Calu3 (cell line): ENCODE measurements around the gene MINDY3. TPM values are rescaled to one million over a fixed set of nuclear protein-coding genes. Genes with fewer than 3 reads are reported as not detected.

Experiments
- BruUV-seq: library from RNA; stranded (reverse); fragments of 400-500 nt; replicated peaks from 2 replicates; lab custom pipeline; 2021; lab: Mats Ljungman, UMichigan
- CTCF ChIA-PET: fragments of 300-600 bp; sonication (Branson Sonifier 250); formaldehyde crosslinking; loops from one replicate; lab custom pipeline; 2022; ENCODE audit warnings: antibody characterized with exemption; lab: Charles Lee
- DNase-seq: peaks from one replicate; pipeline ENCODE4 v3.0.0; 2022
- H3K27ac Mint-ChIP-seq: one replicate; pipeline ENCODE4 v1.8.0; 2022; ENCODE audit warnings: mixed read lengths; ENCODE audit not compliant: unreplicated experiment
- H3K27me3 Mint-ChIP-seq: one replicate; pipeline ENCODE4 v1.8.0; 2022; ENCODE audit warnings: mixed read lengths; ENCODE audit not compliant: unreplicated experiment
- H3K36me3 Mint-ChIP-seq: one replicate; pipeline ENCODE4 v1.8.0; 2022; ENCODE audit warnings: mild to moderate bottlenecking, moderate library complexity, mixed read lengths; ENCODE audit not compliant: insufficient read depth, unreplicated experiment
- H3K4me1 Mint-ChIP-seq: one replicate; pipeline ENCODE4 v1.8.0; 2022; ENCODE audit warnings: mild to moderate bottlenecking, low read depth, mixed read lengths; ENCODE audit not compliant: unreplicated experiment
- H3K4me3 Mint-ChIP-seq: one replicate; pipeline ENCODE4 v1.8.0; 2022; ENCODE audit warnings: mild to moderate bottlenecking, low read depth, moderate library complexity, mixed read lengths; ENCODE audit not compliant: unreplicated experiment
- H3K9me3 Mint-ChIP-seq: one replicate; pipeline ENCODE4 v1.8.0; 2022; ENCODE audit warnings: low read depth, mixed read lengths; ENCODE audit not compliant: unreplicated experiment
- intact Hi-C: fragments of 100-400 bp; cut with micrococcal nuclease; formaldehyde crosslinking; loops from one replicate; pipeline ENCODE4 v1.10.0; 2022; ENCODE audit not compliant: unreplicated experiment
- total RNA-seq: library from RNA; stranded (reverse); gene quantifications from 2 replicates; pipeline ENCODE4 v1.2.3, GENCODE V29; 2022
- TF ChIP-seq, protein P1 (sequence below): fragments of 200-600 bp; IDR thresholded peaks from one replicate; pipeline ENCODE4 v1.8.0; 2022; ENCODE audit warnings: antibody characterized with exemption; ENCODE audit not compliant: unreplicated experiment

Gene MINDY3
- total RNA-seq, 1 experiment from 2014 or later: 17.8 TPM

DNA sequence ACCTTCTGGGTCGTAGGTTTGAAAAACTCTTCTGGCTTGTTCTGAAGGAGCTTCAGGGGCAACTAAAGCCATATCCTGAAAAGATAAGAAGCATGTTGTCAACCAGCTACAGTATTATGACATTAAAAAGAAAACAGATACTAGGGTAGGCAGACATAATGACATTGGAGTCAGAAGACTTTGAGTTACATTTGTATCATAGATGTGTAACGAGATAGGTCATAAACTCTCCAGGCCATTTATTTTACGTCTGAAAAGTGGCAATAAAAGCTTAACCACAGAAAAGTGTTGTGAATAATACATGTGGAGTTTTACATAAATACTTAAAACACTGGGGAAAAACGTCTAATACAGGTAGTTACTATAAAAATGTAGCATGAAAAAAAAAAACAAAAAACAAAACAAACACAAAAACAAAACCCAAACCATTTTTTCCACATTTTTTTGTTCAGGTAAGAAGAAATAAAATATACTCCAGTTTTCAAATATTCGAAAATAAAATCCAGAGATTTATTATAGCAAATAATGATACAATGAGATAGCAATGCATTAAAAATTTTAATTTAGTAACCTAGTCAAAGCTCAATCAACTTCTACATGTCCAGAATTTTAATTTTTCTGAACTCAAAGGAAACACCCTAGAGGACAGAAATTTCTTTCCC is 64.1 kb downstream of the MINDY3 start:
- TF ChIP-seq, protein P1, sequence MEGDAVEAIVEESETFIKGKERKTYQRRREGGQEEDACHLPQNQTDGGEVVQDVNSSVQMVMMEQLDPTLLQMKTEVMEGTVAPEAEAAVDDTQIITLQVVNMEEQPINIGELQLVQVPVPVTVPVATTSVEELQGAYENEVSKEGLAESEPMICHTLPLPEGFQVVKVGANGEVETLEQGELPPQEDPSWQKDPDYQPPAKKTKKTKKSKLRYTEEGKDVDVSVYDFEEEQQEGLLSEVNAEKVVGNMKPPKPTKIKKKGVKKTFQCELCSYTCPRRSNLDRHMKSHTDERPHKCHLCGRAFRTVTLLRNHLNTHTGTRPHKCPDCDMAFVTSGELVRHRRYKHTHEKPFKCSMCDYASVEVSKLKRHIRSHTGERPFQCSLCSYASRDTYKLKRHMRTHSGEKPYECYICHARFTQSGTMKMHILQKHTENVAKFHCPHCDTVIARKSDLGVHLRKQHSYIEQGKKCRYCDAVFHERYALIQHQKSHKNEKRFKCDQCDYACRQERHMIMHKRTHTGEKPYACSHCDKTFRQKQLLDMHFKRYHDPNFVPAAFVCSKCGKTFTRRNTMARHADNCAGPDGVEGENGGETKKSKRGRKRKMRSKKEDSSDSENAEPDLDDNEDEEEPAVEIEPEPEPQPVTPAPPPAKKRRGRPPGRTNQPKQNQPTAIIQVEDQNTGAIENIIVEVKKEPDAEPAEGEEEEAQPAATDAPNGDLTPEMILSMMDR: no peak
- DNase-seq: no peak
- Mint-ChIP-seq H3K9me3 (no peaks in the 10 kb centered on the region), H3K4me1 (peaks cover 5% of the 10 kb centered on the region), H3K4me3 (no peak overlapping the region), H3K36me3 (no peaks in the 10 kb centered on the region), H3K27ac (no peak overlapping the region), H3K27me3 (no peaks in the 10 kb centered on the region)
- BruUV-seq: no TSS peak
- intact Hi-C loops: no loop called here
- CTCF ChIA-PET: no interaction called here

DNA sequence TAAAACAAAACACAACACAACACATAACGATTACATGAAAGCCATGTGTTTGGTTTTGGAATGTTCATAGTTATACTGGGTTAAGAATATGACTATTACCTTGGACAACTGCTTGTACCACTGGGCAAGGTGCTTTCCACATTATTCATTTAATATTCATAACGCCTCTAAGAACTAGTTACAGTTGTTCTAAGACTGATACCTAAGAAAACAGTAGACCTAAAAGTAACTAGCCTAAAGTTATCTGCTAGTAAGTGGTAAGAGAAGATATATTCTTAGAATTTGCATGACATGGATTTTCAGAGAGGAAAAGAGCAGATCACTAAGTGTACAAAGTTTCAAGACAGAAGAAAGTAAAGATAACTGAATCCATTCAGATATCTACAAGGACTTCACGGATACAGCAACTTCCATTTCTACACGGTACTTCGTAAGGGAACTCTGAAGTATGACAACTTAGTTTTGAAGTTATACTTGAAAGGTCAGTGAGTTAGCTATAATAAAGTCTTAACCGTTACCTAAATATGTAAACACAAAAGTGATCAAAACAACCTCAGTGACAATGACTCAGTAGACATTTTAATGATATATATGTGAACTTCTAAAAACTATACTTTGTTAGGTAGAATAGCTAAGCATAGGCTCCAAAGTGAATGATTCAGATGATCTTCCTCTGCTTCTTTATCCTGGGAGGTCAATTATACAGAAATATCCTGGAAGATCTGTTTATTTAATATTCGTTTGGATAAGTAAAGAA is 65.1 kb downstream of the MINDY3 start:
- H3K4me1 Mint-ChIP-seq: peaks cover 8% of the 10 kb centered on the region
- H3K27ac Mint-ChIP-seq: no peak overlapping the region
- no peak overlapping the region for H3K4me3 Mint-ChIP-seq
- no TSS peak for BruUV-seq
- intact Hi-C loops: no loop called here
- H3K36me3 Mint-ChIP-seq: no peaks in the 10 kb centered on the region
- no peak for DNase-seq
- TF ChIP-seq, protein P1: no peak
- CTCF ChIA-PET: no interaction called here
- H3K9me3 Mint-ChIP-seq: no peaks in the 10 kb centered on the region
- H3K27me3 Mint-ChIP-seq: no peaks in the 10 kb centered on the region

DNA sequence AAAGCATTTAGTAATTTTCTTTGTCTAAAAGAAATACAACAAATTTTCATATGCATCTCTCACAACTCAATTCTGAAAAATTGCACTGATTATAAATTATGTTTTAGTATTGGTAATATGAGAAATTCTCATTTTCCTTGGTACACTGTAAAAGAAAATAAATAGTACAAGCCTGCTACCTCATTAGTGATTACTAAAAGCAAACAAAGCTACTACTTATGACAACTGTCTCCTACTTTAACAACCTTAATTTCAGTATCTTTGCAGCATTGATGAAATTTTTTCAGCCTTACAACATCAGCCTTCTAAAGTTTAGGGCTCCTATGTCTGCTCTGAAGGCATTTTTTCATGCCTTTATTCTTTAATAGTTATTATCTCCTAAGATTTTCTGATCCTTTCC is 65.7 kb downstream of the MINDY3 start:
- TF ChIP-seq, protein P1: no peak
- Mint-ChIP-seq H3K9me3 (no peaks in the 10 kb centered on the region), H3K27me3 (no peaks in the 10 kb centered on the region), H3K27ac (no peak overlapping the region), H3K4me1 (peaks cover 8% of the 10 kb centered on the region), H3K4me3 (no peak overlapping the region), H3K36me3 (no peaks in the 10 kb centered on the region)
- BruUV-seq: no TSS peak
- intact Hi-C loops: no loop called here
- no peak for DNase-seq
- CTCF ChIA-PET: no interaction called here

DNA sequence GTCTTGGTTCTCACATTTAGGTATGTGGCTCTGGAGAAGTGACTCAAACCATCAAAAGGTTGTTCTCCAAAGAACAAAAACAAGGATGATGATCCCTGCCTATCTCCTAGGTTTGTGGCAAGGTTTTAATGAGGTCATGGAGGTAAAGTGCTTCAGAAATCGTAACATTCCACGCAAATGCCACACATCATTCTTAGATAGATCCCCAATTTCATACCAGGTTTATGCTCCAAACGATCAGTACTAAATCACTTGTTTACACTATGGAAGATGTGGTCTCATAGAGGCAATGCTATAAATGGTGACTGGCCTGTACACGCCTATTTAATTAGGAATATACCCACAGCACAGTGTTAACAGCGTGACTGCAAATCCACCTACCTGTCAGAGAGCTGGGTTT is 66.6 kb downstream of the MINDY3 start:
- Mint-ChIP-seq H3K27ac (no peak overlapping the region), H3K4me3 (no peak overlapping the region), H3K4me1 (peaks cover 8% of the 10 kb centered on the region), H3K9me3 (no peaks in the 10 kb centered on the region), H3K36me3 (no peaks in the 10 kb centered on the region), H3K27me3 (no peaks in the 10 kb centered on the region)
- no TSS peak for BruUV-seq
- intact Hi-C loops: no loop called here
- no peak for DNase-seq
- TF ChIP-seq, protein P1: no peak
- CTCF ChIA-PET: no interaction called here
